Measurements from ENCODE around the gene HEATR5B.
"Not testable (repeated sequence)": the region's sequence is repeated elsewhere in the genome, so short reads cannot be mapped to it uniquely, and the experiment has no call there.

The HEATR5B gene

DNA sequence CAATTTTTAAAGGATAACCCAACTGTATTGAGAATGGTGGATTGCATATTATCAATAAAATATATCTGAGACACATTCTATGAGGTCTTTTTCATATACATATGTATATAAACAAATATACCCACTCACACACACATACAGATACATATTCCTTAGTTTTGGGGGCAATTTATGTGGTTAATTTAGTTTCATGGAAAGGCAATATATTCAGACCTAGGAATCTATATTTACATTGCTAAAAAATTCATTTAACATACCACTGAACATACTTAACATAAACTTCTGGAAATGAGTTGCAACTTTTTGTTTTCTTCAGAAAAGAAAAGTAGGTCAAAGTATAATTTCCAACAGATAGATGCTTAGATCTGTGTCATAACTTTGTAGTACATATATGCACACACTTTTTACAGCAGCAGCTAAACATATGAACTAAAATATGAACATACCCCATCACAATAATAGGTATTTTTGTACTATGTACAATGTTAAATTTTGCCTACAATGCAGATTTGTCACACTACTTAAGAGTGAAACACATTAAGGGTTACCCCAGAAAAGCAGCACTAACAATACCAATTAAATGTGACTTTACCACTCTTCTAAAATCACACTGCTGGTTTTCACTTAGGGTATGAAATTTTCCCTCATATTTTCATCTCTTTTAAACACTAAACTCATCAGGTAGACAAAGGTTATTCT lies 23.0 kb downstream of the HEATR5B start:
- DNase-seq, result no peak

DNA sequence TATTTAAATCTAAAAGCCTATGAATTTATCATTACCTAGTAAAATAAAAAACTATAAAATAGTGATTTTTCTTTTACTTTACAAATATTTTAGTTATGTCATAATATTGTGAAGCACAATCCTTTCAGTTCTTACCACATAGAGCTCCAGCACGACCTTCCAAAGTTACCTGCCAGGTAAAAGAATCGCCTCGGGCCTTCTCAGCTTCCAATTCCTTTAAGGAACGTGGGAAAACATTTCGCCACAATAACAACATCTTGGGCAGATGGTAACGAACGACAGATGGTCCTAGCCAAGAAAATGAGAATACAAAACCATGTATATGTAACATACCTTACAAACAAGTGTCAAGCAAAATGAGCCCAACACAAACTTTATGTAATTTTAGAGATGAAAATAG lies 23.7 kb downstream of the HEATR5B start:
- no peak for DNase-seq

DNA sequence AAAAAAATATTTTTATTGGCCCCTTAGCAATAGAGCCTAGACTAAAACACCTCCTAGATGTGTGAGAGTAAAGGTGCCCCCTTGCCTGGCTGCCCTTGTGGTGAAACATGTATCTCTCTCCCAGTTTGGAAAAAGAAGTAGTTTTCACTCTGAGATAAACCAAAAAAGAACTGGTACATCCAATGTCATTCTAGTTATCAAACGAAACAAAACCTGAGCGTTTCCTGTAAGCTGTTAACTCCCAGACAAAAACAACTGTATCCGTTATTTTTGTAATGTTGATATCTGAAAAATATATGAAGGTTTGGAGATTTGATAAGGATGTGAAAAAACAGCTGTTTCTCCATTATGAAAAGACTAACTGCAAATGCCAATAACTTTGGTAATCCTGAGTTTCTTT lies 24.3 kb downstream of the HEATR5B start:
- DNase-seq, result peak; percentile 71

DNA sequence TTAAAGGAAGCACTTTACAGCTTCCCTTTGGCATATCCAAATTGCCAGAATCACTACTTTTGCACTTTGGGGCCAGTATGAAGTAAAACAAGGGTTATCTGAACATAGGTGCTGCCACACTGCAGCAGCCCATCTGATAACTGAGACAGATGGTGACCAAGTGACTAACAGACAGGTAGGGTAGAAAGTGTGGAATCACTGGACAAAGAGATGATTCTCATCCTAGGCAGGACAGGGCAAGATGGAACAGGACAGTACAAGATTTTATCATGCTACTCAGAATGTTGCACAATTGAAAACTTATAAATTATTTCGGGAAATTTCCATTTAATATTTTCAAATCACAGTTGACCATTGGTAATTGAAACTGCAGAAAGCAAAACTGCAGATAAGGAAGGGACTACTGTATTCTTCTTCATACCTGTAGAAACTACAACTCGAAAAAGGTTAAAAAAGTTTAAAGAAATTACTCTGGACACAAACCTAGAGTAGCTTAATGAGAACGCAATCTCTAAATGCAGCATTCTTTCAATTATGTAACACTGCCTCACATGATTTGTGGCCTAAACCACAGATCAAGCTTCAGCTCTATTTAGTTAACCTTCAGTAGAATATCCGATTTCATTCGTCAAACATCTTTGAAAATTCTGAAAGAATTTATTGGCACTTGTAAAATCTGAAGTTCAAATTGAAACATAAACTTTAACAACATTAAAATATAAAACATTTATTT lies 31.4 kb downstream of the HEATR5B start:
- no peak for DNase-seq

DNA sequence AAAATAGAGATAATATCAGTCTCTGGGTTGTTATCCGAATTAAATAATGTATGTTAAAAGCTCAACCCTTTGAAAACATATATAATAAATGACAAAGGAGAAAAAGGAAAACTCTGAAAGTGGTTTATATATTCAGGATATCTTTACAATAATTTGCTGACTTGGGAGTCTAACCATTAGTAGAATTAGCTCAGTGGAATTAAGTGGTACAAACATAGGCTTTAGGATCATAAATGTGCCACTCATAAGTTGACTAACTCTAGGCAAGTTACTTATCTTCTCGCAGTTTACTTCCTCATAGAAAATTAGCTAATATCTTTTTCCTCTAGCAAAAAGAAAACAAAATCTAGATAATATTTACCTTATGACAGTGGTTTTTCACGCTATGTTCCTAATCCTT lies 44.6 kb downstream of the HEATR5B start:
- DNase-seq, result no peak

DNA sequence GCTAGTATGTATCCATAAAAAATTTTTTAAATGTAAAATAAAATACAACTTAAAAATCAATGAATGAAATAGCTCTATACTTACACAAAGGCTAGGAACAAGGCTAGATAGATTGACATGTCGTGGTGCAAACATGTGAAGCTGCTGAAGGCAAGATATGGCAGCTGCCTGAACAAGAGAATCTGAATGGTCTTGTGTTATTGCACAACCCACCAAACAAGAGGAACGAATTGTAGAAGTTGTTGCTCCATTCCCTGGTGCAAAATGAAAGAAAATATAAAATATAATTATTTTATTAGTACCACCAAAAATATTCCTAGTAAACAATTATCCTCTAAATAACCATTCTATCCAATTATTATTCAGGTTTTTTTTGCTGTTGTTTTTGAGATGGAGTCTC lies 46.4 kb downstream of the HEATR5B start:
- DNase-seq, result no peak

DNA sequence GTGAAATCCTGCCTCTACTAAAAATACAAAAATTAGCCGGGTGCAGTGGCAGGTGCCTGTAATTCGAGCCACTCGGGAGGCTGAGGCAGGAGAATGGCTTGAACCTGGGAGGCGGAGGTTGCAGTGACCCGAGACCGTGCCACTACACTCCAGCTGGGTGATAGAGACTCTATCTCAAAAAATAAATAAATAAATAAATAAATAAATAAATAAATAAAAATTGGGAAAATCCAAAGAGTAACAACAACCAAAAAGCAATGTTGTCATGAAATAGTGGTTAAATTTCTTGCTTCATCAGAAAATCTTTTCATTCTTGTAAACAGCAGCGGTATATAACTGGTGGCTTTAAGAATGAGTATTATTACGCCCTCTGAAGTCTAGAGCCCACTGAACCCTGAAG lies 54.4 kb downstream of the HEATR5B start:
- no peak for DNase-seq

DNA sequence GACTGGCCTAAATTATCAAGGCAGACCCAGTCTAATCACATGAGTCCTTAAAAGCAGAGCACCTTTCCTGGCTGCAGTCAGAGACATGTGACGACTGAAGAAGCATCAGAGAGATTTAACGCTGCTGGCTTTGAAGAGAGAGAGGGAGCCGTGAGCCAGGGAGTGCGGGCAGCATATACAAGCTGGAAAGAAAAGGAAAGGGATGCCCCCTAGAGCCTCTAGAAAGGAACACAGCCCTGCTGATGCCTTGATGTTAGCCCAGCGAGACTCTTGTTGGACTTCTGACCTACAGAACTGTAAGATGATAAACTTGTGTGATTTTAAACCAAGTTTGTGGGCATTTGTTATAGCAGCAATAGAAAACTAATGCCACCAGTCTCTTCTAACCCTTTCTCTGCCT lies 58.1 kb downstream of the HEATR5B start:
- DNase-seq, result peak; percentile 38

DNA sequence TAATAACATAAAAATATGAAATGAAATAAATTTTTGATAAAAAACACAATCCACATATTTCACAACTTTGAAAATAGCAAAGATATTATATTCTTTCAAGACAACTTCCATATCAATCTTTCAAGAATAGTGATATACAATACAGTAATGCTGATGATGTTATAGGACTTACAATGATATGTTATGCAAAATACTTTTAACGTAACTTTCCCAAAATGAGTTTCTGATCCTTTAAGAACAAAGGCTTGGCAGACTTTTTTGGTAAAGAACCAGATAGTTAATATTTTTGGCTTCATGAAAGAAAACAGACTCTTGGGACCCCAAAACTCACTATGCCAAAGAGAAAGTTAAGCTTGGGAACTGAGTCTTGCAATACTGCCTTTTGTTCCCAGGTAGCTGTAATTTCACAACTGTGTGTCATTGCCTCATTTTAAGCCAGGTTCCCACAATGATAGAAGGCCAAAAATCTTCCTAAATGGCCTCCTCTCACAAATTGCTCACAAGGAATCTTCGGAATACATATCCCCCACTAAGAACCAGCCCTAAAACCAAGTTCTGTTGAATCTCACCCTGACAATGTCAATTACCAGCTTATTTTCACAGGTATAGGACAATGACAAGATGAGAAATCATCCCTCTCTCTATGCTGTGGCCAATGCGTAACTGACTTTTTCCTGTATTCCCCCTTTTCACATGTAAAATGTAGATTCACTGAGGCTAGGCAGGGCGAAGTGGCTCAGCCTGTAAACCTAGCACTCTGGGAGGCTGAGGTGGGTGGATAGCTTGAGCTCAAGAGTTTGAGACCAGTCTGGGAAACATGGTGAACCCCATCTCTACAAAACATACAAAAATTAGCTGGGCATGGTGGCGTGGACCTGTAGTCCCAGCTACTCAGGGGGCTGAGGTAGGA lies 63.0 kb downstream of the HEATR5B start:
- no peak for DNase-seq

DNA sequence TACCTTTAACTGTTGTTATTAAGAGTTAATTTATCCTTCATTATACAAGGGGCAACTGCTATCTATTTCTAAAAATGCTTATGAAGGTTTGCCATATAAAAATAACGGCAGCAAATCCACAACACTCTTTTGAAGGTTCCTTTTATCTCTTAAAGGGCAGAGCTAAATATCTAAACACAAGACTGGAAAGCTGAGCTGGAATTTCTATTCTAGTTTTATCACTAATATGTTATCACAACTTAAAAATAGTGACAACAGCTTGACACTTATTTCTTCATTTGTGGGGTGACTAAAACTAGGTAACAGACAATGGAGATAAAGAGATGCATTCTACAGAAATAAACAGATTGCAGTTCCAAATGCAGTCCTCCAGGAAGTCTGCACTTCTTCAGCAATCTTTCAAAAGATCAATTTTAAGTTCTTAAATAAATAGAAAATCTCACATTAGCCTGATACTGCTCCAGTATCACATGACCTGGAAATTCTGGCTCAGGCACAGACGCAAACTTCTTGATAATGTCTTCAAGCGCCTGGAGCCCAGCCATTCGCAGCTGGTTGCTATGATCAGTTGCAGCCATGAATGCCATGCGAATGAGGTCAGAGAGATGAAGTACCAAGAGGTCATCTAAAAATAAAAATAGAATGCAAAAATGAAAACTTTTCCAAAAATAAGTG lies 63.8 kb downstream of the HEATR5B start:
- DNase-seq, result no peak

DNA sequence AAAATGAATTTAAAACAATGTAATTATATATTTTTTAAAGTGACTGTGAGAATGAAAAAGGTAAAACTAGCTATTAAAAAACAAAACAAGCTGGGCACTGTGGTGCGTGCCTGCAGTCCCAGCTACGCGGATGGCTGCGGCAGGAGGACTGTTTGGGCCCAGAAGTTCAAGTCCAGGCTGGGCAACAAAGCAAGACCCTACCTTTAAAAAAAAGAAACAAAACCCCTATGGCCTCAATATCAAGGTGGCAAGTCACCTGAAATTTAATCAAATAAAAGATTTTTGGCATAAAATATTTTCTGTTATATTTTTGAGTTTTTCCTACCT lies 70.9 kb downstream of the HEATR5B start:
- DNase-seq, result no peak

DNA sequence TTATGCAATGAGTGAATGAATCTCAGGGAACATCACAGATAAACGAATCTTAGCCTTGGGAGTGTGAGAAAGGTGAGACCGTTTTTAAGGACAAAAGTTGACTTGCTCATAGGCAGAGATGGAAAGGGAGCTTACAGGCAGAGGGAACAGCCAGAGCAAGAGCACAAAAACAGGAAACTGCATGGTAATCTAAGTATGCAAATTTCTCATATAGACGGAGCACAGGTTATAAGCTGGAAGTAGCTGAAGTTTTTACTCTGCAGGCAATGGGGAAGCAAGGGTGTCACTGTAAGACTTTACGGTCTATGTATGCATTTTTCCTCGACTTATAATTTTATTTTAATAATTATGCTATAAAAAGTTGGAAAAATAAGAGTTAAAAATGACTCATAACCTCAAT lies 73.0 kb downstream of the HEATR5B start:
- DNase-seq, result no peak

DNA sequence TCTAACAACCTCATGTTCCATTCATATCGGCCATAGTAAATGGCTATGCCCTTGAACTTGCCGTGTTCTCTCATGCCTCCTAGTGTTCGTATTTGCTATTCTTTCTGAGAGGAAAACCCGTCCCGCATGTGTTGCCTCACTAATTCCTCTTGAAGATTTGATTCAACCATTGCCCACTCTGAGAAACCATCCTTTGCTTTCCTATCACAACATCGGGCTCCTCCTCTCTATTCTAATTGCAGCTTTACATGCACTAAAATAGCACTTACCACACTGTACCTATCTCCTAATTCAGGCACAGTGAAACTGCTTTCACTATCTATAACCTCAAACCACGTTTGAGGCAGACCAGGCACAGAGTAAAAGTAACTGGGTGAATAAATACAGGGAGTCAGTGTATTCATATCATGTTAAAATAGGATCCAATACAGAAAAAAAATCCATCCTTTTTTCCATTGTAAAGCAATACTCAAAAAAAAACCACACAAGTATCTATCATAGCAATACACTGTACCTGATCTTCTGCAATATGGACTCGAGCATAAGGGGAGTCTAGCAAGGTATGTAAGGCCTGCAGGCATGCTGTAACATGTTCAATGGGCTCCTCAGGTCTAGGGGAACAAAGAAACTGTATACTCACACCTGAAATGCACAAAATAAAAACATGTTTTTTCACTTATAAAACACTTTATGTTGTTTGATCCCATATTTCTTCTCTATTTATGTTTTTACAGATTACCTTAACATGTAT lies 78.9 kb downstream of the HEATR5B start:
- peak; percentile 75 for DNase-seq

DNA sequence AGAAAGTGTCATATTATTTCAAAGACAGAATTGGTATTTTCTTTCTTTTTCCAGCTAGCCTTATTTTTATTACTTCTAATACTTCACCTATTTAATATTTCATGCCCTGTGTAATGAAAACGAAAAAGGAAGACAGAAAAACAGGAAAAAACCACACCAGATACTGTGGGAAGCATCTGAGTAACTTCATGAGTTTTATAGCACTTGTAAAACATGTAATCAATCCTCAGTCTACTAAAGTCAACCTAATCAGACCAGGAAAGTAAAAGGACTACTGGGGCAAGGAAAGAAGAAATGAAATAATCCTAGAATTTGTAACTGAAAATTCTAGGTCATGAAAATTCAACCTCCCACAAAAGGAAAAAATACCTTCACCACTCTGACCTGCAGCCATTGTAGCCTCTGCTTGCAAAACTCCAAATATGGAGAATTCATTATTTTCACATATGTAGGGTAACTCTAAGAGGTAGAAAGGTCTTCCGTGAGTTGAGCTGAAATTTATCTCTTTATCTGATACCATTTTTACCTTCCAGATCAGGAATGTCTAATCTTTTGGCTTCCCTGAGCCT lies 83.1 kb downstream of the HEATR5B start:
- DNase-seq, result no peak

DNA sequence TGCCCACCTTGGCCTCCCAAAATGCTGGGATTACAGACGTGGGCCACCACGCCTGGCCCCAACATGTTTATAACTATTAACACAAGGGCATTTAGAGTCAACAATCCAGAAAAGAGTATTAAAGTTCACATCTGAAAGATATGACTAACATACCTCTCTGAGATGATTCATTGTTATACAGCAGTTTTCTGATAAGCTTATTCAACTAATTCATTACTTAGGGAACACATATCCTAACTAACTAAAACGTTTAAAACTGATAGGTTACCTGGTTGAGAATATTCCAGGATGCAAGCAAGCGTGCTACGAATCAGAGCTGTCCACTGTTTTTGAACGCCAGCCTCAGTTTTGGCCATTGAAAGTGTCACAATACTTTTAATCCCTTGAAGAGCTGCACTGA lies 83.9 kb downstream of the HEATR5B start:
- no peak for DNase-seq

DNA sequence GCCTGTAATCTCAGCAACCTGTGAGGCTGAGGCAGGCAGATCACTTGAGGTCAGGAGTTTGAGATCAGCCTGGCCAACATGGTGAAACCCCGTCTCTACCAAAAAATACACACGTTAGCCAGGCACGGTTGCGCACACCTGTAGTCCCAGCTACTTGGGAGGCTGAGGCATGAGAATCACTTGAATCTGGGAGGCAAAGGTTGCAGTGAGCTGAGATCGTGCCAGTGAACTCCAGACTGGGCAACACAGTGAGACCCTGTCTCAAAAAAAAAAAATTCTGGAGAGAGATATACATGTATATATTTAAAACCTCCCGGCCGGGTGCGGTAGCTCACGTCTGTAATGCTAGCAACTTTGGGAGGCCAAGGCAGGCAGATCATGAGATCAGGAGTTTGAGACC lies 84.8 kb downstream of the HEATR5B start:
- DNase-seq, result not testable (repeated sequence)

DNA sequence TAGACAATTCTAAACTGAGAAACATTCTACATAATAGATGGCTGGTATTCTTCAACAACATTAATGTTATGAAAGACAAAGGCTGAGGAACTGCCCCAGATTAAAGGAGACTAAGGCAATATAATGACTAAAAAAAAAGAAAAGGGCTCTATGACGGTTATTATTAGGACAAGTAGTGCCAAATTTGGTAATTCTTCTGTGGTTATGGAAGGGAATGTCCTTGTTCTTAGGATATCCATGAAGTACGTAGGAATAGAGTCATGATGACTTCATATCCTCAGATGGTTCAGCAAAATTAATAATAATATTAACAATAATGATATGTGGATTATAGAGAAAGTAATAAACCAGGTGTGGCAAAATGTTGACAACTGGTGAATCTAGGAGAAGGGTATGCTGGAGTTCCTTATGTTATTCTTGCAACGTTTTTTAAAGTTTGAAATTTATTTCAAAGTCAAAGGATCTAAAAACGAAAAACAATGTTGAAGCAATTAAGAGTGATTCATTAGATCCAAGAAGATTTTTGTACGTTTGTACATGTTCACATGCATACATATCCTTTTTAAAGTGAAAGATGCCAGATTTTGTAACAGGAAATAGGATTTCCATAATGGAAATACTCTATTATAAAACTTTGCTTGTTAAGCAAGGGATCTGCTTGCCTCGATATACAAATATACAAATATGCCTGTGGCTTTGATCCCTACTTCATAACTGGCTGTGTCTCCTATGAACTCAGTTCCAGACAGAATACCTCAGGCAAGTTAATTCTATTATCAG lies 90.1 kb downstream of the HEATR5B start:
- no peak for DNase-seq

DNA sequence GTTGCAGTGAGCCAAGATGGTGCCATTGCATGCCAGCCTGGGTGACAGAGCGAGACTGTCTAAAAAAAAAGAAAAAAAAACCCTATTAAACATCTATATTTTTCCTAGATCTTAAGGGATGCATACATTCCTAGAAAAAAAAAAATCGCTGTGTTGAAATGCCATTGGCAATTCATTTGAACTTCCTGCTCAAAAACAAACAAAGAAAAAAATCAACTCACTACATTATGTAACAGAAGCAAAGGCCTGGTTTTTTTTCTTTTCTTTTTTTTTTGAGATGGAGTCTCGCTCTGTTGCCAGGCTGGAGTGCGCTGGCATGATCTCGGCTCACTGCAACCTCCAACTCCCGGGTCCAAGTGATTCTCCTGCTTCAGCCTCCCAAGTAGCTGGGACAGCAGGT lies 96.2 kb downstream of the HEATR5B start:
- no peak for DNase-seq

DNA sequence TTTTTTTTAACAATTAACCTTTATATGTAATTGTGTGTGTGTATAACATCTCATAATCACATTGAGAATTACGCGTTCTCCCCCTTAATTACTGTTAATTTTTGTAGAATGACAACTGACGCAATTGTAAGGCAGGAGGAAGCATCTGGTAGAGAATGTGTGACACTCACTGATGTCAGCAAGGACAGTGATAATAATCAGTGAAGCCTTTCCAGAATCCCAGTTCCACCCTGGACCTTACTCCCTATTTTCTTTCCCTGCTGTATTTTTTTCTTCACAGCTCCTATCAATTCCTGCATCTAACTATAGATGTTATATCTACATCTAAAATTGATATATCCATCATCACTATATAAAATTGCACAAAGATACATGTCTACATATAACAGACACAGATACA lies 101.7 kb downstream of the HEATR5B start:
- DNase-seq, result no peak

DNA sequence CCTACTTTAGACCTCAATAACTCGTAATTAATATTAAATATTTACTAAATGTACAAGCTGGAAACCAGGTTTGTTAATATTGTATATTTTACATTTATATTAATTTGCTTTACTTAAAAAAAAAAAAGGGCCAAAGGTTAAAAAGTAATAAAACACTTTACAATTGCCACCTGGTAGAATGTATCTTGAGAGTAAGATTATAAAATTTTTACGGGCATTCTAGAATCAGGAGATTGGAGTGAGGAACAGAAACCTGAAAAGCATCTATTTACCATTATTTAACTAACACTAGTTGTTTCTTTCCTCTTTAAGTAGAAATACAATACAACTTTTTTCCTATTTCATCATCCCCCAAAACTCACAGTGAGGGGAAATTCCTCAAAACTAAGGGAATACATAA lies 102.3 kb downstream of the HEATR5B start:
- DNase-seq, result no peak

DNA sequence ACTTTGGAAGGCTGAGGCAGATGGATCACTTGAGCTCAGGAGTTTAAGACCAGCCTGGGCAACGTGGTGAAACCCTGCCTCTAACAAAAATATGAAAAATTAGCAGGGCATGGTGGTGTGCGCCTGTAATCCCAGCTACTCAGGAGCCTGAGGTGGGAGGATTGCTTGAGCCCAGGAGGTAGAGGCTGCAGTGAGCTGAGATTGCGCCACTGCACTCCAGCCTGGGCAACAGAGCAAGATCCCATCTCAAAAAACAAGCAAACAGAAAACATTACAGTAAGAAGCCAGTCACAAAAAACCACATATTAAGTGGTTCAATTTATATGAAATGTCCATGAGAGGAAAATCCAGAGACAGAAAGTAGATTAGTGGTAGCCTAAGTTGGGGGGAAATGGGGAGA lies 105.2 kb downstream of the HEATR5B start:
- not testable (repeated sequence) for DNase-seq

Data from hematopoietic multipotent progenitor cell treated with erythropoietin and hydrocortisone succinate and interleukin-3 and kit ligand, for 8 days (in vitro differentiated cells).